ENCODE data around the gene IAH1. TPM values are rescaled to one million over a fixed set of nuclear protein-coding genes. Genes with fewer than 3 reads are reported as not detected.

The IAH1 gene
- total RNA-seq, 1 experiment from 2014 or later, result 25.0 TPM

DNA sequence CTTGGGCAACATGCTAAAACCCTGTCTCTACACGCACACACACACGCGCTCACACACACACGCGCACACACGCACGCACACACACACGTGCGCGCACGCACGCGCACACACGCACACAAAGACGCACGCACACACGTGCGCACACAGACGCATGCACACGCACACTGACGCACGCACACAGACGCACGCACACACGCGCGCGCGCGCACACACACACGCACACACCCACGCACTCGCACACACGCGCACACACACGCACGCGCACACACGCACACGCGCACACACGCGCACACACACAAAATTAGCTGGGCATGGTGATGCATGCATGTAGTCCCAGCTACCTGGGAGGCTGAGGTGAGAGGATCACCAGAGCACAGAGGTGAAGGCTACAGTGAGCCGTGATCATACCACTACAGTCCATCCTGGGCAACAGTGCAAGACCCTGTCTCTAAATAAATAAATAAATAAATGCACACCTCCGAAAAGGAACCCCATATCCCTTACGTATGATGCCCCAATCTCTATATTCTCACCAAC lies 8.1 kb upstream of the IAH1 start:
- Mint-ChIP-seq H3K36me3 (ENCODE audit: insufficient read depth, unreplicated experiment) (peaks cover 30% of the 10 kb centered on the region), H3K4me3 (ENCODE audit: low read depth, unreplicated experiment) (no peak overlapping the region), H3K9me3 (ENCODE audit: low read depth, unreplicated experiment) (no peaks in the 10 kb centered on the region), H3K27me3 (ENCODE audit: unreplicated experiment) (no peaks in the 10 kb centered on the region), H3K4me1 (ENCODE audit: low read depth, unreplicated experiment) (no peaks in the 10 kb centered on the region), H3K27ac (ENCODE audit: unreplicated experiment) (no peak overlapping the region)
- no peak for DNase-seq
- BruUV-seq (replicated peaks), result no TSS peak
- CTCF ChIA-PET, result no interaction called here
- intact Hi-C loops (cut with micrococcal nuclease; ENCODE audit: unreplicated experiment), result no loop called here
- TF ChIP-seq, protein P1, sequence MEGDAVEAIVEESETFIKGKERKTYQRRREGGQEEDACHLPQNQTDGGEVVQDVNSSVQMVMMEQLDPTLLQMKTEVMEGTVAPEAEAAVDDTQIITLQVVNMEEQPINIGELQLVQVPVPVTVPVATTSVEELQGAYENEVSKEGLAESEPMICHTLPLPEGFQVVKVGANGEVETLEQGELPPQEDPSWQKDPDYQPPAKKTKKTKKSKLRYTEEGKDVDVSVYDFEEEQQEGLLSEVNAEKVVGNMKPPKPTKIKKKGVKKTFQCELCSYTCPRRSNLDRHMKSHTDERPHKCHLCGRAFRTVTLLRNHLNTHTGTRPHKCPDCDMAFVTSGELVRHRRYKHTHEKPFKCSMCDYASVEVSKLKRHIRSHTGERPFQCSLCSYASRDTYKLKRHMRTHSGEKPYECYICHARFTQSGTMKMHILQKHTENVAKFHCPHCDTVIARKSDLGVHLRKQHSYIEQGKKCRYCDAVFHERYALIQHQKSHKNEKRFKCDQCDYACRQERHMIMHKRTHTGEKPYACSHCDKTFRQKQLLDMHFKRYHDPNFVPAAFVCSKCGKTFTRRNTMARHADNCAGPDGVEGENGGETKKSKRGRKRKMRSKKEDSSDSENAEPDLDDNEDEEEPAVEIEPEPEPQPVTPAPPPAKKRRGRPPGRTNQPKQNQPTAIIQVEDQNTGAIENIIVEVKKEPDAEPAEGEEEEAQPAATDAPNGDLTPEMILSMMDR (IDR thresholded peaks at IDR 0.05; ENCODE audit: unreplicated experiment), result no peak

DNA sequence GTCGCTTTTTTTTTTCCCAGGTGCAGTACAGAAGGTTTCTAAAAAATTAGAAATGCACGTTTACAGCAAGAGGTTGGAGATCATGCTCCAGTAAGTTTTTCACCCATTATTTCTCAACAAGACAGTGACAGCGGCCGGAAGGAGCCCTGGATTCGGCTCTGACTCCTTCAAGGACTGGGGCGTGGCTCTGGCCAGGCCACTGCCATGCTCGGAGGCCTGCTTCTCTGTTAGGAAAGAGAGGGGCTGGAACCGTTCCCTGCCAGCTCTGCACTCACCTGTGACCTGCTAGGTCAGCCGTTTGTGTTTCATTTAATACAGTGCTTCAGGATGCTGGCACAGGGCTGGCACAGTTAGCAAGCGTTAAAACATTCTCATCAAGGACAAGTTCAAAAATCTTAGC lies 6.7 kb upstream of the IAH1 start:
- H3K27ac Mint-ChIP-seq (ENCODE audit: unreplicated experiment), result no peak overlapping the region
- TF ChIP-seq, protein P1 (IDR thresholded peaks at IDR 0.05; ENCODE audit: unreplicated experiment), result no peak
- no peak overlapping the region for H3K4me3 Mint-ChIP-seq (ENCODE audit: low read depth, unreplicated experiment)
- H3K9me3 Mint-ChIP-seq (ENCODE audit: low read depth, unreplicated experiment), result no peaks in the 10 kb centered on the region
- H3K4me1 Mint-ChIP-seq (ENCODE audit: low read depth, unreplicated experiment), result no peaks in the 10 kb centered on the region
- H3K36me3 Mint-ChIP-seq (ENCODE audit: insufficient read depth, unreplicated experiment), result peaks cover 33% of the 10 kb centered on the region
- CTCF ChIA-PET, result no interaction called here
- no peak for DNase-seq
- no TSS peak for BruUV-seq (replicated peaks)
- intact Hi-C loops (cut with micrococcal nuclease; ENCODE audit: unreplicated experiment), result no loop called here
- H3K27me3 Mint-ChIP-seq (ENCODE audit: unreplicated experiment), result no peaks in the 10 kb centered on the region

DNA sequence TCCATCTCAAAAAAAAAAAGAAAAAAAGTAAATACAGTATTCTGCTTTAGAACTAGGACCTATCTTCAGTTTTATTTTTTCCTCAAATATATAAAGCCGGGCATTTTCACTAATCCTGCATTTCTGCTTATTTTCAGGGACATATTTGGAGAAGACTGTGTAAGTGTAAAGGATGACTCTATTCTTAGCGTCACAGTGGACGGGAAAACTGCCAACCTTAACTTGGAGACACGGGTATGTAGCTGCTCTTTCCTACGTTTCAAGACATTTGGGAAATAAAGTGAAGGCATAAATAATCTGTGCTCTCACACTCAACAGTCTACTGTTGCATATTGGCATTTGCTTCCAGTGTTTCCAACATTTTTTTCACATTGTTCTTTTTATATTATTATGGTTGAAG lies 3.1 kb upstream of the IAH1 start:
- intact Hi-C loops (cut with micrococcal nuclease; ENCODE audit: unreplicated experiment), result no loop called here
- BruUV-seq (replicated peaks), result no TSS peak
- Mint-ChIP-seq H3K4me3 (ENCODE audit: low read depth, unreplicated experiment) (no peak overlapping the region), H3K9me3 (ENCODE audit: low read depth, unreplicated experiment) (no peaks in the 10 kb centered on the region), H3K36me3 (ENCODE audit: insufficient read depth, unreplicated experiment) (peaks cover 46% of the 10 kb centered on the region), H3K4me1 (ENCODE audit: low read depth, unreplicated experiment) (no peaks in the 10 kb centered on the region), H3K27me3 (ENCODE audit: unreplicated experiment) (no peaks in the 10 kb centered on the region), H3K27ac (ENCODE audit: unreplicated experiment) (no peak overlapping the region)
- TF ChIP-seq, protein P1 (IDR thresholded peaks at IDR 0.05; ENCODE audit: unreplicated experiment), result no peak
- CTCF ChIA-PET, result no interaction called here
- DNase-seq, result no peak

DNA sequence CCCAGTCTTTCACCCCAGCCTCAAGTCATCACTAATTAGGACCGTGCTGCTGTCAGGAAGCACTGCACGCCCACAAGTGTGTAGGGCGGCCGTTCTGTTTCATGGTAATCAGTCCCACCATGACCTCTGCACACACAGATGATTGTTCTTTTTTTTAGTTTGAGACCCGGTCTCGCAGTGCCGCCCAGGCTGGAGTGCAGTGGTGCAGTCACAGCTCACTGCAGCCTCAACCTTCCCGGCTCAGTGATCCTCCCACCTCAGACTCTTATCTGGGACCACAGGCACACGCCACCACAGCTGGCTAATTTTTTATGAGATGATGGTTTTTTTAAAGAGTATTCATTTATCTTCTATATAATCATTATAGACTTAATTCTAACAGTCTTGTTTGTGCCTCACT lies 1.8 kb upstream of the IAH1 start:
- CTCF ChIA-PET, result no interaction called here
- intact Hi-C loops (cut with micrococcal nuclease; ENCODE audit: unreplicated experiment), result no loop called here
- TF ChIP-seq, protein P1 (IDR thresholded peaks at IDR 0.05; ENCODE audit: unreplicated experiment), result no peak
- no peak overlapping the region for H3K4me3 Mint-ChIP-seq (ENCODE audit: low read depth, unreplicated experiment)
- peaks cover 45% of the 10 kb centered on the region for H3K36me3 Mint-ChIP-seq (ENCODE audit: insufficient read depth, unreplicated experiment)
- BruUV-seq (replicated peaks), result no TSS peak
- no peaks in the 10 kb centered on the region for H3K4me1 Mint-ChIP-seq (ENCODE audit: low read depth, unreplicated experiment)
- DNase-seq, result no peak
- H3K27me3 Mint-ChIP-seq (ENCODE audit: unreplicated experiment), result no peaks in the 10 kb centered on the region
- no peak overlapping the region for H3K27ac Mint-ChIP-seq (ENCODE audit: unreplicated experiment)
- H3K9me3 Mint-ChIP-seq (ENCODE audit: low read depth, unreplicated experiment), result peaks cover 3% of the 10 kb centered on the region

Data from Calu3 (cell line).